Osteoblast (primary cell): ENCODE data around the gene NDUFA5. TPM values are rescaled to one million over a fixed set of nuclear protein-coding genes. Genes with fewer than 3 reads are reported as not detected.
"Not testable (repeated sequence)": the region's sequence is repeated elsewhere in the genome, so short reads cannot be mapped to it uniquely, and the experiment has no call there.

ENCODE experiments used
- DNase-seq: peaks from one replicate; pipeline ENCODE4 v3.0.0; 2011; ENCODE audit warnings: low spot score, mixed read lengths; ENCODE audit not compliant: insufficient read length; ENCODE audit errors: missing footprints
- H2AFZ ChIP-seq: 2 replicates; pipeline ENCODE4 v1.6.0; 2011; ENCODE audit warnings: mild to moderate bottlenecking, low read length
- H3K27ac ChIP-seq: 2 replicates; pipeline ENCODE4 v1.5.1; 2011; ENCODE audit warnings: mild to moderate bottlenecking, low read depth, low read length, moderate library complexity
- H3K27me3 ChIP-seq: 2 replicates; pipeline ENCODE4 v1.6.0; 2012; ENCODE audit warnings: mild to moderate bottlenecking, control low read depth, inconsistent platforms, low read length, moderate library complexity; ENCODE audit not compliant: insufficient read depth
- H3K36me3 ChIP-seq: 2 replicates; pipeline ENCODE4 v1.5.1; 2011; ENCODE audit warnings: mild to moderate bottlenecking, low read length, control low read depth, moderate library complexity; ENCODE audit not compliant: insufficient read depth
- H3K4me1 ChIP-seq: 2 replicates; pipeline ENCODE4 v1.5.1; 2011; ENCODE audit warnings: mild to moderate bottlenecking, low read length, control low read depth, moderate library complexity; ENCODE audit not compliant: insufficient read depth
- H3K4me2 ChIP-seq: 2 replicates; pipeline ENCODE4 v1.6.0; 2011; ENCODE audit warnings: mild to moderate bottlenecking, low read length; ENCODE audit not compliant: insufficient read depth
- H3K4me3 ChIP-seq: fragments of 200-600 bp; sonication (generic); 3 replicates; pipeline ENCODE4 v1.5.1; 2012; ENCODE audit warnings: mild to moderate bottlenecking, low read length, inconsistent platforms; ENCODE audit not compliant: insufficient read depth
- H3K79me2 ChIP-seq: 2 replicates; pipeline ENCODE4 v1.6.0; 2012; ENCODE audit warnings: mild to moderate bottlenecking, low read length, control low read depth, inconsistent platforms; ENCODE audit not compliant: insufficient read depth
- H3K9me3 ChIP-seq: 2 replicates; pipeline ENCODE4 v1.5.1; 2011; ENCODE audit warnings: low read depth, low read length, control low read depth
- H4K20me1 ChIP-seq: 2 replicates; pipeline ENCODE4 v1.6.0; 2012; ENCODE audit warnings: mild to moderate bottlenecking, low read length, control low read depth; ENCODE audit not compliant: insufficient read depth
- total RNA-seq: library from RNA; depleted of rRNA; stranded (reverse); fragments of >200 nt; gene quantifications from 2 replicates; pipeline ENCODE4 v1.2.3, GENCODE V29; 2012
- TF ChIP-seq, protein P1 (sequence below): IDR thresholded peaks from 2 replicates; pipeline ENCODE4 v1.5.1; 2011; ENCODE audit warnings: mild to moderate bottlenecking, low read depth, low read length, moderate library complexity; ENCODE audit errors: extremely low read depth

NDUFA5 gene
- total RNA-seq, 1 donor = 25.7 TPM

DNA sequence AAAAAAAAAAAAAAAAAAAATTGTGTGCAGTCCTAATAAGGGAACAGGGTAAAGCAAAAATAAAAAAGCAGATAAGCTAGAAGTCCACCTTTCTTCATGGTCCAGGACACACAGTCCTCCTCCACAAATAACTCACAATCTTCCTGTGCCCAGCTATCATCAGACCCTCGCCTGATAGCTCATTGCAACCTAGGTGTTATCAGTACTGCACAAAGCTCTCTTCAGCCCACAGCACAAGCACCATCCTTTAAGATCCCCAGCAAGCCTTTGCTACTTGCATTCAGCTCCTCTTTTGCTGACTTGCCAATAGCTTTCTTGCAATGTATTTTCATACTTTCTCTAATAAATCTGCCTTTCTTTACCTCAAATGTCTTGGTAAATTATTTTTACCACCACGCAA is 5.0 kb downstream of the NDUFA5 start:
- peaks cover 5% of the 10 kb centered on the region for H4K20me1 ChIP-seq
- TF ChIP-seq, protein P1, sequence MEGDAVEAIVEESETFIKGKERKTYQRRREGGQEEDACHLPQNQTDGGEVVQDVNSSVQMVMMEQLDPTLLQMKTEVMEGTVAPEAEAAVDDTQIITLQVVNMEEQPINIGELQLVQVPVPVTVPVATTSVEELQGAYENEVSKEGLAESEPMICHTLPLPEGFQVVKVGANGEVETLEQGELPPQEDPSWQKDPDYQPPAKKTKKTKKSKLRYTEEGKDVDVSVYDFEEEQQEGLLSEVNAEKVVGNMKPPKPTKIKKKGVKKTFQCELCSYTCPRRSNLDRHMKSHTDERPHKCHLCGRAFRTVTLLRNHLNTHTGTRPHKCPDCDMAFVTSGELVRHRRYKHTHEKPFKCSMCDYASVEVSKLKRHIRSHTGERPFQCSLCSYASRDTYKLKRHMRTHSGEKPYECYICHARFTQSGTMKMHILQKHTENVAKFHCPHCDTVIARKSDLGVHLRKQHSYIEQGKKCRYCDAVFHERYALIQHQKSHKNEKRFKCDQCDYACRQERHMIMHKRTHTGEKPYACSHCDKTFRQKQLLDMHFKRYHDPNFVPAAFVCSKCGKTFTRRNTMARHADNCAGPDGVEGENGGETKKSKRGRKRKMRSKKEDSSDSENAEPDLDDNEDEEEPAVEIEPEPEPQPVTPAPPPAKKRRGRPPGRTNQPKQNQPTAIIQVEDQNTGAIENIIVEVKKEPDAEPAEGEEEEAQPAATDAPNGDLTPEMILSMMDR = no peak
- no peak overlapping the region for H3K27ac ChIP-seq
- no peak overlapping the region for H2AFZ ChIP-seq
- H3K4me3 ChIP-seq = no peak overlapping the region
- DNase-seq = no peak
- H3K4me2 ChIP-seq = no peak overlapping the region
- H3K36me3 ChIP-seq = peaks cover 10% of the 10 kb centered on the region
- peaks cover 40% of the 10 kb centered on the region for H3K79me2 ChIP-seq
- H3K9me3 ChIP-seq = no peaks in the 10 kb centered on the region
- H3K4me1 ChIP-seq = peaks cover 6% of the 10 kb centered on the region
- H3K27me3 ChIP-seq = no peaks in the 10 kb centered on the region

DNA sequence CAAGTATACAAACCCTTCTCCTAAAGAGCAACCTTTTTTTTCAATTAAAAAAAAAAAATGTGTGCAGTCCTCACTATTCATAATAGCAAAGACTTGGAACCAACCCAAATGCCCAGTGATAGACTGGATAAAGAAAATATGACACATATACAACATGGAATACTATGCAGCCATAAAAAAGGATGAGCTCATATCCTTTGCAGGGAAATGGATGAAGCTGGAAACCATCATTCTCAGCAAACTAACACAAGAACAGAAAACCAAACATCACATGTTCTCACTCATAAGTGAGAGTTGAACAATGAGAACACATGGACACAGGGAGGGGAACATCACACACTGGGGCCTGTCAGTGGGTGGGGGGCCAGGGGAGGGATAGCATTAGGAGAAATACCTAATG is 5.5 kb downstream of the NDUFA5 start:
- H3K79me2 ChIP-seq = peaks cover 36% of the 10 kb centered on the region
- not testable (repeated sequence) for H3K4me1 ChIP-seq, H3K27ac ChIP-seq, H4K20me1 ChIP-seq, H3K4me2 ChIP-seq, H3K36me3 ChIP-seq, H2AFZ ChIP-seq, DNase-seq, H3K9me3 ChIP-seq, H3K27me3 ChIP-seq, H3K4me3 ChIP-seq

DNA sequence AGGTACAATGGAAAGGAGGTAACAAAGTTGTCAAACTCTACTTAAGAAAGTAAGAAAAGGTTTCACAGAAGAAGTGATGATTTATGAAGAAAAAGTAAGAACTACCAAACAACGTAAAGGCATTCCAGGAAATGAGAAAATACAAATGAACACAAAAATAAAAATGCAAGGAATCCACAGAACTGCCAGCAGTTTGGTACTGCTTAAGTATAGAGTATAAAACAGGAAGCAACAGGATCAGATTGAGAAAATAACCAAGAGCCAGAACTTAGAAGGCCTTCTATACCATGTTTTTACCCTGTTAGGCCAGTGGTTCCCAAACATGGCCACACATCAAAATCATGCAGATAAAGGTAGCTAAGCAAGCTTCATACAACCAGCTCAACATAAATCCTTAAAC is 9.2 kb downstream of the NDUFA5 start:
- Histone ChIP-seq H3K27ac (peak overlapping the region; percentile 36), H3K4me1 (no peaks in the 10 kb centered on the region), H2AFZ (no peak overlapping the region), H3K4me3 (no peak overlapping the region), H3K4me2 (no peak overlapping the region), H3K79me2 (peaks cover 8% of the 10 kb centered on the region), H3K27me3 (no peaks in the 10 kb centered on the region), H4K20me1 (peaks cover 3% of the 10 kb centered on the region), H3K9me3 (no peaks in the 10 kb centered on the region), H3K36me3 (peaks cover 2% of the 10 kb centered on the region)
- TF ChIP-seq, protein P1 = no peak
- DNase-seq = no peak

DNA sequence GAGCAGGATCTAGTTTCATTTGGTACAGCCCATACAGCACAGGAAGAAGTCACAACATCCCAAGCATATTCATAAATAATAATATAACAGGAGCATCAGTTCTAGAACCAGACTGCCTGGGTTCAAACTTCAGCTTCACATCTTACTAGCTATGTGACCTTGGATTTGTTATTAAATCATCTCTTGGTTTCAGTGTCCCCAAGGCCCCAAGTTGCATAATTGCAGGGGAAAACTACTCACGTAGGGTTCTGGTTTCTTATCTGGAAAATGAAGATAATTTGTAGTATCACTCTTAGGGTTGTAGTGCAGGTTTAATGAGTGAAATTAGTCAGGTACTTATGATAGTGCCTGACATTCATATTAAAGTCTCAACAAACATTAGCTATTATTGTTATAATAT is 17.7 kb downstream of the NDUFA5 start:
- no peak for DNase-seq
- Histone ChIP-seq H3K27me3 (no peaks in the 10 kb centered on the region), H3K4me3 (no peak overlapping the region), H2AFZ (no peak overlapping the region), H3K79me2 (no peaks in the 10 kb centered on the region), H3K4me2 (no peak overlapping the region), H3K27ac (no peak overlapping the region), H4K20me1 (no peaks in the 10 kb centered on the region), H3K36me3 (no peaks in the 10 kb centered on the region), H3K9me3 (no peaks in the 10 kb centered on the region), H3K4me1 (peaks cover 18% of the 10 kb centered on the region)
- TF ChIP-seq, protein P1 = no peak
